Keratinocyte (primary cell): ENCODE measurements around the gene ADGRA3. TPM values are rescaled to one million over a fixed set of nuclear protein-coding genes. Genes with fewer than 3 reads are reported as not detected.

Experiments
- DNase-seq: peaks from one replicate; pipeline ENCODE4 v3.0.0-alpha.2; 2011; ENCODE audit warnings: low read depth, missing footprints, low spot score
- FAIRE-seq: peaks from 2 replicates; lab custom pipeline; 2011; peaks lifted over from hg19 to GRCh38; lab: Jason Lieb, UNC
- H2AFZ ChIP-seq: 2 replicates; pipeline ENCODE4 v1.6.0; 2012; ENCODE audit warnings: low read length, control low read depth, inconsistent platforms; ENCODE audit not compliant: control insufficient read depth
- H3K27ac ChIP-seq: 2 replicates; pipeline ENCODE4 v1.5.1; 2011; ENCODE audit warnings: low read length; ENCODE audit not compliant: control insufficient read depth, insufficient read depth
- H3K27me3 ChIP-seq: 3 replicates; pipeline ENCODE4 v1.6.0; 2011; ENCODE audit warnings: low read length; ENCODE audit not compliant: control insufficient read depth, insufficient read depth; ENCODE audit errors: extremely low read depth
- H3K36me3 ChIP-seq, 2 experiments: 2 replicates in 1 of 2; 3 replicates in 1 of 2; pipeline ENCODE4 v1.5.1; 2011; ENCODE audit warnings: low read length in 2 of 2, mild to moderate bottlenecking in 1 of 2; ENCODE audit not compliant: control insufficient read depth in 2 of 2, insufficient read depth in 2 of 2; ENCODE audit errors: extremely low read depth in 1 of 2
- H3K4me1 ChIP-seq: 3 replicates; pipeline ENCODE4 v1.5.1; 2011; ENCODE audit warnings: low read length; ENCODE audit not compliant: control insufficient read depth, insufficient read depth; ENCODE audit errors: extremely low read depth
- H3K4me2 ChIP-seq: 3 replicates; pipeline ENCODE4 v1.6.0; 2011; ENCODE audit warnings: low read depth, low read length; ENCODE audit not compliant: control insufficient read depth, insufficient read depth; ENCODE audit errors: extremely low read depth
- H3K4me3 ChIP-seq, 3 experiments: fragments of 200-600 bp in 1 of 3; sonication (generic) in 1 of 3; 2 replicates in 2 of 3; 3 replicates in 1 of 3; pipeline ENCODE4 v1.5.1; 2011 to 2016; ENCODE audit warnings: low read length in 3 of 3, mild to moderate bottlenecking in 3 of 3, control low read depth in 2 of 3, inconsistent platforms in 1 of 3, low read depth in 1 of 3, mixed read lengths in 1 of 3, mixed run types in 1 of 3, moderate library complexity in 1 of 3; ENCODE audit not compliant: control insufficient read depth in 2 of 3, insufficient read depth in 2 of 3; ENCODE audit errors: extremely low read depth in 1 of 3
- H3K79me2 ChIP-seq: 2 replicates; pipeline ENCODE4 v1.6.0; 2012; ENCODE audit warnings: low read length; ENCODE audit not compliant: control insufficient read depth, insufficient read depth
- H3K9ac ChIP-seq: 3 replicates; pipeline ENCODE4 v1.6.0; 2011; ENCODE audit warnings: low read length; ENCODE audit not compliant: control insufficient read depth, insufficient read depth; ENCODE audit errors: extremely low read depth
- H3K9me1 ChIP-seq: 3 replicates; pipeline ENCODE4 v1.6.0; 2011; ENCODE audit warnings: low read length; ENCODE audit not compliant: control insufficient read depth, insufficient read depth; ENCODE audit errors: extremely low read depth
- H3K9me3 ChIP-seq: 2 replicates; pipeline ENCODE4 v1.5.1; 2012; ENCODE audit warnings: low read depth, low read length; ENCODE audit not compliant: control insufficient read depth
- H4K20me1 ChIP-seq: 3 replicates; pipeline ENCODE4 v1.6.0; 2011; ENCODE audit warnings: low read length; ENCODE audit not compliant: control insufficient read depth, insufficient read depth; ENCODE audit errors: extremely low read depth
- EZH2 ChIP-seq: IDR thresholded peaks from one replicate; pipeline ENCODE4 v1.6.1; 2012; ENCODE audit warnings: inconsistent platforms, mild to moderate bottlenecking, low read length, moderate library complexity
- dilution Hi-C: fragments of 300-500 bp; cut with MboI; formaldehyde crosslinking; loops from one replicate; pipeline ENCODE4 v1.7.0; 2020; ENCODE audit warnings: low sequenced_read_pairs; ENCODE audit not compliant: extremely low pct_ligation_motif_present
- polyA plus RNA-seq, 5 experiments: library from polyadenylated mRNA; depleted of rRNA in 3 of 5; stranded (reverse) in 3 of 5; stranded (forward) in 1 of 5; unstranded in 1 of 5; fragments of >200 nt; gene quantifications; 1 replicate in 1 of 5; 2 replicates in 3 of 5; 3 replicates in 1 of 5; pipeline versions ENCODE4 v1.2.1 to v1.2.3, GENCODE V29; 2011 to 2012; ENCODE audit warnings: missing spikeins in 2 of 5, low read depth in 1 of 5, low replicate concordance in 1 of 5
- TF ChIP-seq, protein P1 (sequence below), 3 experiments: IDR thresholded peaks in 1 of 3; conservative IDR thresholded peaks in 1 of 3; optimal IDR thresholded peaks in 1 of 3; 2 replicates in 2 of 3; 3 replicates in 1 of 3; pipeline versions ENCODE3 to v1.5.1; 2011; ENCODE audit warnings: low read length in 3 of 3, mild to moderate bottlenecking in 3 of 3, moderate library complexity in 2 of 3, control low read depth in 1 of 3, inconsistent platforms in 1 of 3; ENCODE audit not compliant: insufficient read depth in 2 of 3; ENCODE audit errors: extremely low read depth in 1 of 3

The ADGRA3 gene
- polyA plus RNA-seq, 1 donor (not counting 4 experiments of a cell fraction or from before 2014, with no cell fraction given) = 38.7 TPM

DNA sequence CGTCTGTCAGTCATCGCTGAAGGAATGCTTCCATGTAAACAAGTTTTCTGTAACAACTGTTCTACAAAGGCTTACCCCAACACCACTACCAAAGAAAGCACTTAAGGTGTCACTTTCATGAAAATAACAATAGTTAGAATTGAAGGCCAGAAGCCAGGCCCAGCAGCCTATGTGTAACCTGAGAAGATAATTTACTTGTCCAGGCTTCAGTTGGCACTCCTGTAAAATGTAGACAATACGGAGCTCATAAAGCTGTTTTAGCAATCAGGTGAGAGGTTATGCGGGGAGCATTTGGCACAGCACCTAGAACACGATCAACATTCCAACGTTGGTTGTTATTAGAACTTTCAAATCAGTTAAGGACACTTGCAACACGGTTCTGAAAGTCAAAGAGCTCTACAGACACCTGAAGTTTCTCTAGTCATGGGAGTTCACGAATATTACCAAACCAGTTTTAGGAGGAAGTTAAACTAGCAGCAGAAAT lies 15.7 kb downstream of the ADGRA3 start:
- H3K79me2 ChIP-seq = peaks cover 79% of the 10 kb centered on the region
- no peaks in the 10 kb centered on the region for H3K9me1 ChIP-seq
- FAIRE-seq = peak; percentile 90
- H3K36me3 ChIP-seq = no peaks in the 10 kb centered on the region
- no peaks in the 10 kb centered on the region for H4K20me1 ChIP-seq
- no peak overlapping the region for H3K4me2 ChIP-seq
- H3K4me3 ChIP-seq = no peak overlapping the region
- dilution Hi-C loops = no loop called here
- no peak overlapping the region for H3K27ac ChIP-seq
- DNase-seq = no peak
- peak overlapping the region; percentile 70 for H3K9ac ChIP-seq
- no peak overlapping the region for H2AFZ ChIP-seq
- peaks cover 58% of the 10 kb centered on the region for H3K4me1 ChIP-seq
- TF ChIP-seq EZH2 = no peak
- TF ChIP-seq, protein P1, sequence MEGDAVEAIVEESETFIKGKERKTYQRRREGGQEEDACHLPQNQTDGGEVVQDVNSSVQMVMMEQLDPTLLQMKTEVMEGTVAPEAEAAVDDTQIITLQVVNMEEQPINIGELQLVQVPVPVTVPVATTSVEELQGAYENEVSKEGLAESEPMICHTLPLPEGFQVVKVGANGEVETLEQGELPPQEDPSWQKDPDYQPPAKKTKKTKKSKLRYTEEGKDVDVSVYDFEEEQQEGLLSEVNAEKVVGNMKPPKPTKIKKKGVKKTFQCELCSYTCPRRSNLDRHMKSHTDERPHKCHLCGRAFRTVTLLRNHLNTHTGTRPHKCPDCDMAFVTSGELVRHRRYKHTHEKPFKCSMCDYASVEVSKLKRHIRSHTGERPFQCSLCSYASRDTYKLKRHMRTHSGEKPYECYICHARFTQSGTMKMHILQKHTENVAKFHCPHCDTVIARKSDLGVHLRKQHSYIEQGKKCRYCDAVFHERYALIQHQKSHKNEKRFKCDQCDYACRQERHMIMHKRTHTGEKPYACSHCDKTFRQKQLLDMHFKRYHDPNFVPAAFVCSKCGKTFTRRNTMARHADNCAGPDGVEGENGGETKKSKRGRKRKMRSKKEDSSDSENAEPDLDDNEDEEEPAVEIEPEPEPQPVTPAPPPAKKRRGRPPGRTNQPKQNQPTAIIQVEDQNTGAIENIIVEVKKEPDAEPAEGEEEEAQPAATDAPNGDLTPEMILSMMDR (optimal IDR thresholded peaks at IDR 0.05 in 1 of 3, IDR thresholded peaks at IDR 0.05 in 1 of 3, conservative IDR thresholded peaks at IDR 0.05 in 1 of 3; ENCODE audit: extremely low read depth in 1 of 3, insufficient read depth in 2 of 3, low read length in 3 of 3) = no peak
- no peaks in the 10 kb centered on the region for H3K9me3 ChIP-seq
- no peaks in the 10 kb centered on the region for H3K27me3 ChIP-seq

DNA sequence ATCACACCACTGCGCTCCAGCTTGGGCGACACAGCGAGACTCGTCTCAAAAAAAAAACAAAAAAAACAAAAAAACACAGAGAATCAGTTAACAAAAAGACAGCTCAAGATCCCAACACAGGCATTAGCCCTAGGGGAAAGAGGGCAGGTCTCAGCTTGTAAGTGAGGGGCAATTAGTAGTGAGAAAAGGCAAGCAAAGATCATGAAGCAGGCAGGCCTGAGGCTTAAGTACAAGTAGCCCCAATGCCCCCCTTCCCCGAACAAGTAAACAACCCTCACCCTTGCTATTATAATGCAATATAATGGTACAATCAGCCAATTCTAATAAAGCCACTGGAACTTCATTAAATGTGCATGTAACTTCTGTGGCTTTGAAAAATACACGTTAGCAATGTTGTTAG lies 17.0 kb downstream of the ADGRA3 start:
- FAIRE-seq (peak; percentile 53), DNase-seq (no peak)
- Histone ChIP-seq H3K27ac (no peak overlapping the region), H3K79me2 (peaks cover 77% of the 10 kb centered on the region), H3K9me3 (no peaks in the 10 kb centered on the region), H2AFZ (no peak overlapping the region), H3K27me3 (no peaks in the 10 kb centered on the region), H3K9ac (peak overlapping the region; percentile 4), H3K36me3 (no peaks in the 10 kb centered on the region), H3K4me1 (peaks cover 47% of the 10 kb centered on the region), H3K4me2 (peak overlapping the region; percentile 31), H4K20me1 (no peaks in the 10 kb centered on the region), H3K9me1 (no peaks in the 10 kb centered on the region), H3K4me3 (no peak overlapping the region)
- TF ChIP-seq, protein P1 (optimal IDR thresholded peaks at IDR 0.05 in 1 of 3, IDR thresholded peaks at IDR 0.05 in 1 of 3, conservative IDR thresholded peaks at IDR 0.05 in 1 of 3; ENCODE audit: extremely low read depth in 1 of 3, insufficient read depth in 2 of 3, low read length in 3 of 3) = no peak
- no peak for TF ChIP-seq EZH2
- dilution Hi-C loops = no loop called here
